Naive B cell (primary cell): ENCODE results near the gene GSPT2. TPM values are rescaled to one million over a fixed set of nuclear protein-coding genes. Genes with fewer than 3 reads are reported as not detected.
"Not testable (repeated sequence)": the region's sequence is repeated elsewhere in the genome, so short reads cannot be mapped to it uniquely, and the experiment has no call there.

Source experiments
- ATAC-seq, 2 donors: fragments of 150-1000 bp; cut with Tn5 transposase; 2 replicates each; pipeline ENCODE4 v1.10.0; 2021; ENCODE audit warnings: low read depth in 2 of 2, mild to moderate bottlenecking in 2 of 2, moderate library complexity in 2 of 2
- DNase-seq: peaks from one replicate; pipeline ENCODE4 v3.0.0; 2022
- H3K27ac Mint-ChIP-seq, 6 donors: one replicate each; pipeline ENCODE4 v1.8.0; 2020 to 2022; ENCODE audit warnings: mild to moderate bottlenecking in 6 of 6, mixed read lengths in 6 of 6, moderate library complexity in 5 of 6, inconsistent platforms in 2 of 6
- H3K27me3 Mint-ChIP-seq, 3 donors: one replicate each; pipeline ENCODE4 v1.8.0; 2021 to 2022; ENCODE audit warnings: mixed read lengths in 3 of 3, mild to moderate bottlenecking in 1 of 3
- H3K36me3 Mint-ChIP-seq, 2 donors: one replicate each; pipeline ENCODE4 v1.8.0; 2020 to 2022; ENCODE audit warnings: mixed read lengths in 2 of 2, inconsistent platforms in 1 of 2, mild to moderate bottlenecking in 1 of 2
- H3K4me1 Mint-ChIP-seq, 3 donors: one replicate each; pipeline ENCODE4 v1.8.0; 2020 to 2022; ENCODE audit warnings: mixed read lengths in 3 of 3, inconsistent platforms in 1 of 3, mild to moderate bottlenecking in 1 of 3, moderate library complexity in 1 of 3
- H3K4me3 Mint-ChIP-seq, 8 donors: one replicate each; pipeline ENCODE4 v1.8.0; 2020 to 2022; ENCODE audit warnings: mild to moderate bottlenecking in 8 of 8, mixed read lengths in 8 of 8, moderate library complexity in 8 of 8, inconsistent platforms in 2 of 8
- H3K9me3 Mint-ChIP-seq, 7 donors: one replicate each; pipeline ENCODE4 v1.8.0; 2020 to 2022; ENCODE audit warnings: mixed read lengths in 7 of 7, mild to moderate bottlenecking in 5 of 7, inconsistent platforms in 2 of 7, moderate library complexity in 1 of 7
- polyA plus RNA-seq, 6 donors: library from polyadenylated mRNA; unstranded; fragments of 300-500 nt; fragmentation: Illumina TruSeq; gene quantifications; one replicate each; pipeline ENCODE4 v1.2.3, GENCODE V29; 2021; ENCODE audit warnings: low read depth in 6 of 6

GSPT2 gene
- 10 to 100 TPM in 5 of 6 donors, 1 to 10 TPM in 1; 7.4 to 16.7 (median 12.3) TPM for polyA plus RNA-seq

GRCh38 chrX:51743179-51743957 lies at the start of gene GSPT2:
Gene GSPT2 (plus strand): TSS chrX:51743442. CDS start chrX:51743627, 185 bp downstream.
- peak within 1 kb of the TSS; percentile 79 to 95 (median 92) for H3K4me3 Mint-ChIP-seq
- peak; percentile 94 to 95 for ATAC-seq
- H3K9me3 Mint-ChIP-seq: peaks cover 6 to 33% (median 25%) of the 10 kb centered on the region in 7 donors
- DNase-seq: peak; percentile 59
- peaks cover 10 to 24% of the 10 kb centered on the region in 2 donors for H3K36me3 Mint-ChIP-seq
- H3K27me3 Mint-ChIP-seq: peaks cover 3 to 25% (median 11%) of the 10 kb centered on the region in 3 donors
- H3K27ac Mint-ChIP-seq: peak within 1 kb of the TSS; percentile 55 to 92 (median 84)
- H3K4me1 Mint-ChIP-seq: peaks cover 10 to 13% (median 12%) of the 10 kb centered on the region in 3 donors

DNA sequence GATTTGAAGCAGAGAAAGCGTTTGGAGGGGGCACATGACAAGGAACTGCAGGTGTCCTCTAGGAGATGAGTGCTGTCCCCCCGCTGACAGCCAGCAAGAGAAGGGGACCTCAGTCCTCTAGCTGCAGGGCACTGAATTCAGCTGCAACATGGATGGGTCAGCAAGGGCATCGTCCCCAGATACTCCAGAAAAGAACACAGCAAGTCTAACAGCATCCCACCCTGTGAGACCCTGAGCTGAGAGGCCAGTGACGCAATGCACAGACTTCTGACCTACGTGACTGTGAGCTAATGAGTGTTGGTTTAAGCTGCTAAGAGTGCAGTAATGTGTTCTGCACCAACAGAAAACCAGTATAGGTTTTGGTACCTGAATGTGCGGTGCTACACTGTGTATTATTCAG lies 49.0 kb upstream of the GSPT2 start:
- peaks cover 13 to 44% (median 13%) of the 10 kb centered on the region in 3 donors for H3K27me3 Mint-ChIP-seq
- H3K4me1 Mint-ChIP-seq: no peaks in the 10 kb centered on the region
- H3K36me3 Mint-ChIP-seq: no peaks in the 10 kb centered on the region
- no peaks in the 10 kb centered on the region for H3K9me3 Mint-ChIP-seq
- no peak for DNase-seq
- ATAC-seq: no peak
- H3K4me3 Mint-ChIP-seq: no peak overlapping the region
- no peak overlapping the region for H3K27ac Mint-ChIP-seq

GRCh38 chrX:51697397-51697796 lies 45.8 kb upstream of the GSPT2 start:
- Mint-ChIP-seq H3K36me3 (no peaks in the 10 kb centered on the region), H3K27ac (no peak overlapping the region), H3K27me3 (peaks cover 13 to 44% (median 13%) of the 10 kb centered on the region in 3 donors), H3K4me1 (no peaks in the 10 kb centered on the region), H3K9me3 (no peaks in the 10 kb centered on the region), H3K4me3 (no peak overlapping the region)
- ATAC-seq (no peak), DNase-seq (no peak)

- not testable (repeated sequence) for DNase-seq, ATAC-seq, H3K4me1 Mint-ChIP-seq, H3K4me3 Mint-ChIP-seq, H3K27ac Mint-ChIP-seq, H3K36me3 Mint-ChIP-seq, H3K9me3 Mint-ChIP-seq, H3K27me3 Mint-ChIP-seq
Measured at GRCh38 chrX:51710277-51711164, 32.7 kb upstream of the GSPT2 start, which contains the start of gene CENPVL1. Gene CENPVL1 (plus strand): TSS chrX:51710512. CDS start chrX:51710512, 0 bp downstream.

DNA sequence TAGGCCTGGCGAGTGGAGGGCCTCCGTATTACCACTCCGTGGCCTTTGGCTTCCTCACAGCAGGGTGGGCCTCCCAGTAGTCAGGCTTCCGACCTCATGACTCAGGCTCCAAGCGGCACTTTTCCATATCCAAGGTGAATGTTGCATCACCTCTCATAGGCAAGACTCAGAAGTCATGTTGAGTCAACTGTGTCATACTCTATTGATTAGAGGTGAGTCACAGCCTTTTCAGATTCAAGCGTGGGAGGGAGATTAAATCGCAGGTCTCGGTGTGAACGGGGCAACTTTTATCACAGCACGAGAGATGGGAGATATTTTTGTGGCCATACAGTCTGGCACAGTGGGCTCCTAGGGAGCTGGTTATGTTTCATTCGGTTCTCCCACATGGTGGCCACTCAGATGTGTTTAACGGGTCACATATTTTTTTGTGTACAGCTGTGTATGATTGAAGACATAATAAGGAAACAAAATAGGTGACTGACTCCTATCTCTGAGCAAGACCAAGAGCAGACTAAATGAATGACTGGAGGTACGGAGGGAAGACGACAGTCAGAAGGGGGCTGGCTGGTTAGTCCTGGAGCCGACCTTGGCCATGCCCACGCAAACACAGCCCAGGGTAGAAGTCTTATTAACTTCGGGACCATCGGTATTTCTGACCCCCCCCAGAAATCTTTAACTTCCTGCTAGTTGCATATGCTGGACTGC lies 30.1 kb upstream of the GSPT2 start:
- H3K36me3 Mint-ChIP-seq, H3K4me3 Mint-ChIP-seq, H3K9me3 Mint-ChIP-seq, H3K27ac Mint-ChIP-seq, ATAC-seq, H3K4me1 Mint-ChIP-seq, H3K27me3 Mint-ChIP-seq, DNase-seq: not testable (repeated sequence)

DNA sequence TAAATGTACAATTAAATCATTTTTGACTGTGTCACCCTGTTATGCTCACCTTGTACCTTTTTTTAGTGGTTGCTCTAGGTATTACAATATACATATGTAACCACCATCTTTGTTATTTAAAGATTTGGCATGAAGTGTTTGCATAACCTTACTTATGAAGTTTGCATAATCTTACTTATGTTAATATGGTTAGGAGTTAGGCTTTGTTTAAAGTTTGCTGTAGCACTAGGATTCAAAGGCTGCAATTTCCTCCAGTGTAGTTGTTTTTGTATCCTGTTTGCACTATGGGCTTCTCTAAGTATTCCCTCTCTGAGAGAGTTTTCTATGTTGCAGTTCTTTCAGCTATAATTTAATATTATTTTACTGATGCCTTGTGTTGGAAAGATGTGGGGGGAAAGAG lies 15.0 kb upstream of the GSPT2 start:
- Mint-ChIP-seq H3K36me3 (no peaks in the 10 kb centered on the region), H3K27me3 (peaks cover 4 to 35% (median 23%) of the 10 kb centered on the region in 3 donors), H3K9me3 (no peaks in the 10 kb centered on the region), H3K4me1 (no peaks in the 10 kb centered on the region), H3K27ac (no peak overlapping the region), H3K4me3 (no peak overlapping the region)
- no peak for ATAC-seq
- DNase-seq: no peak

- peaks cover 29 to 44% (median 35%) of the 10 kb centered on the region in 3 donors for H3K27me3 Mint-ChIP-seq
- H3K36me3 Mint-ChIP-seq: no peaks in the 10 kb centered on the region
- H3K9me3 Mint-ChIP-seq: peaks cover 0 to 4% (median 0%) of the 10 kb centered on the region in 7 donors
- DNase-seq (no peak), ATAC-seq (peak; percentile 49 to 55)
- no peaks in the 10 kb centered on the region for H3K4me1 Mint-ChIP-seq
- no peak overlapping the region for H3K4me3 Mint-ChIP-seq
- no peak overlapping the region for H3K27ac Mint-ChIP-seq
Measured at GRCh38 chrX:51737091-51737490, 6.2 kb upstream of the GSPT2 start.

GRCh38 chrX:51742586-51742985 lies 656 bp upstream of the GSPT2 start:
- H3K4me3 Mint-ChIP-seq: peak overlapping the region in 3 of 8 donors; percentile 79 to 93 (median 91)
- peaks cover 6 to 37% (median 20%) of the 10 kb centered on the region in 7 donors for H3K9me3 Mint-ChIP-seq
- H3K36me3 Mint-ChIP-seq: peaks cover 10 to 24% of the 10 kb centered on the region in 2 donors
- peaks cover 10 to 13% (median 12%) of the 10 kb centered on the region in 3 donors for H3K4me1 Mint-ChIP-seq
- ATAC-seq: no peak
- peak overlapping the region in 1 of 6 donors; percentile 85 for H3K27ac Mint-ChIP-seq
- H3K27me3 Mint-ChIP-seq: peaks cover 3 to 25% (median 19%) of the 10 kb centered on the region in 3 donors
- DNase-seq: no peak

- H3K36me3 Mint-ChIP-seq: peaks cover 11 to 24% of the 10 kb centered on the region in 2 donors
- H3K4me1 Mint-ChIP-seq: peaks cover 10 to 13% (median 12%) of the 10 kb centered on the region in 3 donors
- peaks cover 6 to 65% (median 35%) of the 10 kb centered on the region in 7 donors for H3K9me3 Mint-ChIP-seq
- ATAC-seq (no peak), DNase-seq (no peak)
- H3K27ac Mint-ChIP-seq: no peak overlapping the region
- H3K4me3 Mint-ChIP-seq: no peak overlapping the region
- peaks cover 0 to 10% (median 0%) of the 10 kb centered on the region in 3 donors for H3K27me3 Mint-ChIP-seq
Measured at GRCh38 chrX:51747671-51748070, 4.4 kb downstream of the GSPT2 start.

GRCh38 chrX:51759055-51759839 lies 16.0 kb downstream of the GSPT2 start:
- H3K4me3 Mint-ChIP-seq: no peak overlapping the region
- ATAC-seq (no peak), DNase-seq (no peak)
- H3K36me3 Mint-ChIP-seq: no peaks in the 10 kb centered on the region
- H3K27ac Mint-ChIP-seq: no peak overlapping the region
- H3K9me3 Mint-ChIP-seq: no peaks in the 10 kb centered on the region
- no peaks in the 10 kb centered on the region for H3K4me1 Mint-ChIP-seq
- H3K27me3 Mint-ChIP-seq: peaks cover 0 to 8% (median 0%) of the 10 kb centered on the region in 3 donors

- Mint-ChIP-seq H3K27ac (peak overlapping the region in 1 of 6 donors; percentile 49), H3K4me3 (no peak overlapping the region), H3K36me3 (peaks cover 0 to 3% of the 10 kb centered on the region in 2 donors), H3K4me1 (no peaks in the 10 kb centered on the region), H3K9me3 (peaks cover 0 to 4% (median 0%) of the 10 kb centered on the region in 7 donors), H3K27me3 (peaks cover 0 to 6% (median 4%) of the 10 kb centered on the region in 3 donors)
- DNase-seq: no peak
- ATAC-seq: no peak
Measured at GRCh38 chrX:51760657-51761056, 17.4 kb downstream of the GSPT2 start.

GRCh38 chrX:51766546-51766945 lies 23.3 kb downstream of the GSPT2 start:
- no peak overlapping the region for H3K27ac Mint-ChIP-seq

More at GRCh38 chrX:51766546-51766945, 23.3 kb downstream of the GSPT2 start:
- Mint-ChIP-seq H3K36me3 (peaks cover 0 to 9% of the 10 kb centered on the region in 2 donors), H3K9me3 (peaks cover 0 to 11% (median 2%) of the 10 kb centered on the region in 7 donors), H3K27me3 (peaks cover 0 to 12% (median 12%) of the 10 kb centered on the region in 3 donors), H3K4me3 (no peak overlapping the region), H3K4me1 (no peaks in the 10 kb centered on the region)
- ATAC-seq (no peak), DNase-seq (no peak)
